ENCODE measurements around the gene RUFY1.
A peak's percentile ranks its signal among the peaks of the same experiment; 100 is the strongest.
"Not testable (repeated sequence)": the region's sequence is repeated elsewhere in the genome, so short reads cannot be mapped to it uniquely, and the experiment has no call there.

Gene RUFY1

GRCh38 chr5:179650245-179650644 lies 99.9 kb downstream of the RUFY1 start:
- H3K23ac ChIP-seq (ENCODE audit: low read depth, low read length, poor library complexity); H3K18ac ChIP-seq (ENCODE audit: low read length); H3K9ac ChIP-seq (ENCODE audit: low read depth, low read length, poor library complexity); H2BK15ac ChIP-seq (ENCODE audit: low read length); H3K14ac ChIP-seq (ENCODE audit: low read length); H3K27ac ChIP-seq (replicated peaks; ENCODE audit: low read length); H3K79me1 ChIP-seq (ENCODE audit: low read depth, low read length); H4K91ac ChIP-seq (ENCODE audit: low read depth, low read length, poor library complexity); H3K4ac ChIP-seq (ENCODE audit: low read length); H2AFZ ChIP-seq (ENCODE audit: low read length); H3K4me1 ChIP-seq (ENCODE audit: control insufficient read depth in 2 of 2, insufficient read depth in 1 of 2, low read depth in 1 of 2, low read length in 2 of 2); H3K27me3 ChIP-seq (ENCODE audit: control insufficient read depth in 3 of 3, insufficient read depth in 3 of 3, low read depth in 1 of 3, low read length in 3 of 3); H3K9me3 ChIP-seq (replicated peaks in 1 of 2; ENCODE audit: control insufficient read depth in 2 of 2, insufficient read depth in 1 of 2, low read depth in 1 of 2, low read length in 2 of 2); H4K8ac ChIP-seq (ENCODE audit: low read depth, low read length); H3K36me3 ChIP-seq (replicated peaks in 1 of 2; ENCODE audit: control insufficient read depth in 2 of 2, insufficient read depth in 2 of 2, low read length in 2 of 2); DNase-seq (ENCODE audit: low spot score); H2BK12ac ChIP-seq (ENCODE audit: low read length); H2AK5ac ChIP-seq (ENCODE audit: low read depth, low read length); H3K4me3 ChIP-seq (ENCODE audit: low read length in 2 of 2); H3K4me2 ChIP-seq (ENCODE audit: insufficient read depth, low read length, poor library complexity, severe bottlenecking); H2BK120ac ChIP-seq (ENCODE audit: low read depth, low read length); H2BK5ac ChIP-seq (ENCODE audit: low read length): not testable (repeated sequence)
- WGBS, 2 donors (ENCODE audit: extremely low coverage in 2 of 2, insufficient read length in 2 of 2, insufficient replicate concordance in 1 of 2) = no CpG with 5 or more reads among the region's 26 CpGs

DNA sequence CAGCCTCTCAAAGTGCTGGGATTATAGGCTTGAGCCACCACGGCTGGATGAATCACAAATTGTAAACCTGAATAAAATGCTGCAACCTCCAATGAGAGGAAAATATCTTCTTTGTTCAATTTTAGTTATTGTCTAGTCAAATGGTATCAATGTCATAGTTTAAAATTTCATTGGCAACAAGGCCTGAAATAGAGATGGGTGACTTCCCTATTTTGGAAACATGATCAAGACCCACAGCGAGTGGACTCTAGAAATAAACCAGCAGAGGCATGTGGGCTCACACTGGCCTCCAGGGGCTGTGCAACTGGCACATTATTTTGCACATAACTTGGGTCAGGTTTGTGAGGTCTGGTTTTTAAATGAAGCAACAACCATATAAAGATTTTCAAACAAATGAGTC lies 102.8 kb downstream of the RUFY1 start:
- H3K4me1 ChIP-seq (ENCODE audit: control insufficient read depth in 2 of 2, insufficient read depth in 1 of 2, low read depth in 1 of 2, low read length in 2 of 2); H3K4ac ChIP-seq (ENCODE audit: low read length); H3K23ac ChIP-seq (ENCODE audit: low read depth, low read length, poor library complexity); H2BK12ac ChIP-seq (ENCODE audit: low read length); H3K14ac ChIP-seq (ENCODE audit: low read length); H3K9ac ChIP-seq (ENCODE audit: low read depth, low read length, poor library complexity); H2AFZ ChIP-seq (ENCODE audit: low read length); H3K79me1 ChIP-seq (ENCODE audit: low read depth, low read length); H3K4me2 ChIP-seq (ENCODE audit: insufficient read depth, low read length, poor library complexity, severe bottlenecking); H2AK5ac ChIP-seq (ENCODE audit: low read depth, low read length); DNase-seq (ENCODE audit: low spot score); H3K36me3 ChIP-seq (replicated peaks in 1 of 2; ENCODE audit: control insufficient read depth in 2 of 2, insufficient read depth in 2 of 2, low read length in 2 of 2); H2BK5ac ChIP-seq (ENCODE audit: low read length); H3K9me3 ChIP-seq (replicated peaks in 1 of 2; ENCODE audit: control insufficient read depth in 2 of 2, insufficient read depth in 1 of 2, low read depth in 1 of 2, low read length in 2 of 2); H2BK120ac ChIP-seq (ENCODE audit: low read depth, low read length); H4K91ac ChIP-seq (ENCODE audit: low read depth, low read length, poor library complexity); H3K27me3 ChIP-seq (ENCODE audit: control insufficient read depth in 3 of 3, insufficient read depth in 3 of 3, low read depth in 1 of 3, low read length in 3 of 3); H4K8ac ChIP-seq (ENCODE audit: low read depth, low read length); H3K18ac ChIP-seq (ENCODE audit: low read length); H3K4me3 ChIP-seq (ENCODE audit: low read length in 2 of 2); H2BK15ac ChIP-seq (ENCODE audit: low read length); H3K27ac ChIP-seq (replicated peaks; ENCODE audit: low read length): not testable (repeated sequence)
- no CpG with 5 or more reads among the region's 2 CpGs for WGBS, 2 donors (ENCODE audit: extremely low coverage in 2 of 2, insufficient read length in 2 of 2, insufficient replicate concordance in 1 of 2)

- H3K79me1 ChIP-seq (ENCODE audit: low read depth, low read length); H3K18ac ChIP-seq (ENCODE audit: low read length); H3K27me3 ChIP-seq (ENCODE audit: control insufficient read depth in 3 of 3, insufficient read depth in 3 of 3, low read depth in 1 of 3, low read length in 3 of 3); H3K36me3 ChIP-seq (replicated peaks in 1 of 2; ENCODE audit: control insufficient read depth in 2 of 2, insufficient read depth in 2 of 2, low read length in 2 of 2); H3K4me2 ChIP-seq (ENCODE audit: insufficient read depth, low read length, poor library complexity, severe bottlenecking); H3K9me3 ChIP-seq (replicated peaks in 1 of 2; ENCODE audit: control insufficient read depth in 2 of 2, insufficient read depth in 1 of 2, low read depth in 1 of 2, low read length in 2 of 2); H4K91ac ChIP-seq (ENCODE audit: low read depth, low read length, poor library complexity); DNase-seq (ENCODE audit: low spot score); H2BK120ac ChIP-seq (ENCODE audit: low read depth, low read length); H2BK12ac ChIP-seq (ENCODE audit: low read length); H4K8ac ChIP-seq (ENCODE audit: low read depth, low read length); H3K14ac ChIP-seq (ENCODE audit: low read length); H2BK5ac ChIP-seq (ENCODE audit: low read length); H2BK15ac ChIP-seq (ENCODE audit: low read length); H3K27ac ChIP-seq (replicated peaks; ENCODE audit: low read length); H3K4me3 ChIP-seq (ENCODE audit: low read length in 2 of 2); H2AK5ac ChIP-seq (ENCODE audit: low read depth, low read length); H3K23ac ChIP-seq (ENCODE audit: low read depth, low read length, poor library complexity); H3K4ac ChIP-seq (ENCODE audit: low read length); H3K4me1 ChIP-seq (ENCODE audit: control insufficient read depth in 2 of 2, insufficient read depth in 1 of 2, low read depth in 1 of 2, low read length in 2 of 2); H3K9ac ChIP-seq (ENCODE audit: low read depth, low read length, poor library complexity): not testable (repeated sequence)
- WGBS, 2 donors (ENCODE audit: extremely low coverage in 2 of 2, insufficient read length in 2 of 2, insufficient replicate concordance in 1 of 2) = no CpG with 5 or more reads among the region's 50 CpGs
- peak overlapping the region; percentile 56 for H2AFZ ChIP-seq (ENCODE audit: low read length)
Observed at GRCh38 chr5:179657302-179658178, 107.2 kb downstream of the RUFY1 start.

DNA sequence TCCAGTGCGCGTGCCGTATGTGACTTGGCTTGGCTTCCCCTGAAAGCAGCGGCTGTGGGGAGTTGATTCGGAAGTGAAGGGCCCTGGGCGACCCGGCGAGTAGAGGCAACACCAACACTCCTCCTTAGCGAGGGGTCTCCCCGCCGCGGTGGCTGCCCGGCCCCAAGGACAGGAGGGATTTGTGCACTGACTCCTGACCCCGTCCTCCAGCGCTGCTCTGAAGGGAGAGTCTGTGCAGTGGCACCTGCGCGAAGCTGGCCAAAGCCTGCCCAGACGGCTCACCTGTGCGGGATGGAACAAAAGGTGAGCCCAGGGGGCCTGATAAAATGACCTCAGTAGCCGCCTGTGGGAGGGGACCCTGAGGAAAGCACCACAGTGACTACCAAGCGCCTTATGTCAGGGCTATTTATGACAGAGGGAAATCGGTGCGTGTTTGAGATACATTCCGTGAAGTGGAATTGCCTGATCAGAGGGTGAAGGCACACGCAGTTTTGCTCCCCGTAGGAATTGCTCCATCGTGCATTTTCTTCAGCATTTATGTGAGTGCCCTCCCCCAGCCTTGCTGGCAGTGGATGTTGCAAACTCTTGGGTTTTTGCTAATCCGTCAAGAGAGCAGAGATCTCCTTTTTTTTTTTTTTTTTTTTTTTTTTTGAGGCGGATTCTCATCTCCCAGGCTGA lies 108.0 kb downstream of the RUFY1 start:
- WGBS, 2 donors (ENCODE audit: extremely low coverage in 2 of 2, insufficient read length in 2 of 2, insufficient replicate concordance in 1 of 2) = no CpG with 5 or more reads among the region's 29 CpGs
- not testable (repeated sequence) for H3K14ac ChIP-seq (ENCODE audit: low read length); H3K79me1 ChIP-seq (ENCODE audit: low read depth, low read length); H2BK120ac ChIP-seq (ENCODE audit: low read depth, low read length); H4K8ac ChIP-seq (ENCODE audit: low read depth, low read length); H3K27me3 ChIP-seq (ENCODE audit: control insufficient read depth in 3 of 3, insufficient read depth in 3 of 3, low read depth in 1 of 3, low read length in 3 of 3); DNase-seq (ENCODE audit: low spot score); H3K9ac ChIP-seq (ENCODE audit: low read depth, low read length, poor library complexity); H2BK12ac ChIP-seq (ENCODE audit: low read length); H3K4ac ChIP-seq (ENCODE audit: low read length); H2BK15ac ChIP-seq (ENCODE audit: low read length); H3K27ac ChIP-seq (replicated peaks; ENCODE audit: low read length); H2BK5ac ChIP-seq (ENCODE audit: low read length); H3K18ac ChIP-seq (ENCODE audit: low read length); H3K9me3 ChIP-seq (replicated peaks in 1 of 2; ENCODE audit: control insufficient read depth in 2 of 2, insufficient read depth in 1 of 2, low read depth in 1 of 2, low read length in 2 of 2); H4K91ac ChIP-seq (ENCODE audit: low read depth, low read length, poor library complexity); H3K36me3 ChIP-seq (replicated peaks in 1 of 2; ENCODE audit: control insufficient read depth in 2 of 2, insufficient read depth in 2 of 2, low read length in 2 of 2); H3K4me1 ChIP-seq (ENCODE audit: control insufficient read depth in 2 of 2, insufficient read depth in 1 of 2, low read depth in 1 of 2, low read length in 2 of 2); H3K23ac ChIP-seq (ENCODE audit: low read depth, low read length, poor library complexity); H2AK5ac ChIP-seq (ENCODE audit: low read depth, low read length)
- Histone ChIP-seq H2AFZ (ENCODE audit: low read length) (peak overlapping the region; percentile 81), H3K4me3 (ENCODE audit: low read length in 2 of 2) (peak overlapping the region; percentile 17 to 46), H3K4me2 (ENCODE audit: insufficient read depth, low read length, poor library complexity, severe bottlenecking) (peak overlapping the region; percentile 56)

Measured in neuronal stem cell (in vitro differentiated cells).